HepG2 (cell line): ENCODE data around the gene PRDX5. TPM values are rescaled to one million over a fixed set of nuclear protein-coding genes. Genes with fewer than 3 reads are reported as not detected.

Experiments used
- ATAC-seq: fragments of 200-7000 bp; cut with Tn5 transposase; 3 replicates; pipeline ENCODE4 v1.9.1; 2020; ENCODE audit warnings: mild to moderate bottlenecking, moderate library complexity
- BruUV-seq: library from RNA; stranded (reverse); fragments of 400-500 nt; replicated peaks from 2 replicates; lab custom pipeline; 2021; lab: Mats Ljungman, UMichigan
- CTCF ChIA-PET: fragments of 300-600 bp; formaldehyde crosslinking; extraction: SDS; loops from one replicate; lab custom pipeline; 2021; ENCODE audit warnings: low total read pairs, inconsistent platforms, low intra/inter-chr PET ratio; lab: Yijun Ruan, JAX
- POLR2A ChIA-PET: fragments of 350-600 bp; sonication (Branson Sonifier 250); formaldehyde crosslinking; loops from one replicate; lab custom pipeline; 2020; ENCODE audit warnings: antibody characterized with exemption, inconsistent platforms; lab: Yijun Ruan, JAX
- DNase-seq: peaks from one replicate; pipeline ENCODE4 v3.0.0-alpha.2; 2015; ENCODE audit warnings: low spot score
- FAIRE-seq: peaks from 3 replicates; lab custom pipeline; 2011; peaks lifted over from hg19 to GRCh38; lab: Jason Lieb, UNC
- H2AFZ ChIP-seq: one replicate; pipeline ENCODE4 v1.6.1; 2011; ENCODE audit warnings: low read length, inconsistent platforms
- H3K27ac ChIP-seq: fragments of 300-600 bp; 3 replicates; pipeline ENCODE4 v1.8.0; 2011; ENCODE audit warnings: mixed run types, mild to moderate bottlenecking, mixed read lengths, low read length, inconsistent platforms; ENCODE audit not compliant: insufficient read depth; ENCODE audit errors: extremely low read length
- H3K27me3 ChIP-seq, 2 experiments: fragments of 200-600 bp in 1 of 2; 2 replicates in 1 of 2; 3 replicates in 1 of 2; pipeline versions ENCODE4 v1.6.0 to v1.8.0; 2011; ENCODE audit warnings: low read length in 2 of 2, mild to moderate bottlenecking in 2 of 2, moderate library complexity in 2 of 2, inconsistent platforms in 1 of 2; ENCODE audit not compliant: insufficient read depth in 2 of 2, control insufficient read depth in 1 of 2
- H3K36me3 ChIP-seq, 2 experiments: fragments of 200-600 bp in 1 of 2; replicated peaks in 1 of 2; 2 replicates in 1 of 2; 3 replicates in 1 of 2; pipeline versions ENCODE4 v1.5.1 to v1.8.0; 2011; ENCODE audit warnings: low read length in 2 of 2, inconsistent platforms in 1 of 2; ENCODE audit not compliant: insufficient read depth in 2 of 2, control insufficient read depth in 1 of 2
- H3K4me1 ChIP-seq: 2 replicates; pipeline ENCODE4 v1.5.1; 2012; ENCODE audit warnings: low read length, inconsistent platforms; ENCODE audit not compliant: insufficient read depth
- H3K4me2 ChIP-seq: 2 replicates; pipeline ENCODE4 v1.6.0; 2011; ENCODE audit warnings: low read depth, low read length, inconsistent platforms
- H3K4me3 ChIP-seq, 3 experiments: fragments of 200-600 bp in 1 of 3; sonication (generic), shearing (Covaris generic) in 1 of 3; replicated peaks in 1 of 3; 2 replicates each; pipeline ENCODE4 v1.5.1; 2011 to 2016; ENCODE audit warnings: low read length in 3 of 3, inconsistent platforms in 2 of 3, low read depth in 2 of 3, mild to moderate bottlenecking in 2 of 3, control low read depth in 1 of 3, mixed read lengths in 1 of 3; ENCODE audit not compliant: insufficient read depth in 1 of 3
- H3K79me2 ChIP-seq: one replicate; pipeline ENCODE4 v1.6.1; 2011; ENCODE audit warnings: low read length, inconsistent platforms; ENCODE audit not compliant: insufficient read depth
- H3K9ac ChIP-seq: 2 replicates; pipeline ENCODE4 v1.6.0; 2011; ENCODE audit warnings: mild to moderate bottlenecking, low read depth, low read length, inconsistent platforms; ENCODE audit not compliant: insufficient read depth
- H3K9me3 ChIP-seq: 2 replicates; pipeline ENCODE4 v1.5.1; 2012; ENCODE audit warnings: mild to moderate bottlenecking, low read length
- H4K20me1 ChIP-seq: 2 replicates; pipeline ENCODE4 v1.6.0; 2011; ENCODE audit warnings: inconsistent platforms, mild to moderate bottlenecking, low read length, moderate library complexity; ENCODE audit not compliant: insufficient read depth
- BATF2 ChIP-seq: sonication (generic); formaldehyde crosslinking; IDR thresholded peaks from 2 replicates; pipeline ENCODE4 v1.8.0; 2022; ENCODE audit warnings: mild to moderate bottlenecking, missing genetic modification reagents, moderate library complexity
- CC2D1A ChIP-seq: sonication (generic); formaldehyde crosslinking; IDR thresholded peaks from 2 replicates; pipeline ENCODE4 v1.8.1; 2023; ENCODE audit warnings: mild to moderate bottlenecking, missing genetic modification reagents
- CCDC6 ChIP-seq: sonication (generic); formaldehyde crosslinking; IDR thresholded peaks from 2 replicates; pipeline ENCODE4 v1.8.1; 2022; ENCODE audit warnings: mild to moderate bottlenecking, missing genetic modification reagents, moderate library complexity
- CHCHD3 ChIP-seq: sonication (generic); formaldehyde crosslinking; IDR thresholded peaks from 2 replicates; pipeline ENCODE4 v1.8.0; 2022; ENCODE audit warnings: mild to moderate bottlenecking, missing genetic modification reagents, moderate library complexity
- FOXK1 ChIP-seq: sonication (generic); formaldehyde crosslinking; IDR thresholded peaks from 2 replicates; pipeline ENCODE4 v1.4.0; 2020; ENCODE audit warnings: low read depth, missing genetic modification reagents, borderline replicate concordance
- NONO ChIP-seq, 2 experiments: fragments of 450-650 bp in 1 of 2; sonication (generic) in 1 of 2; formaldehyde crosslinking in 1 of 2; IDR thresholded peaks in 1 of 2; conservative IDR thresholded peaks in 1 of 2; 2 replicates each; pipeline versions ENCODE4 v1.6.1 to v1.8.0; 2017 to 2022; ENCODE audit warnings: mild to moderate bottlenecking in 1 of 2, missing genetic modification reagents in 1 of 2, moderate library complexity in 1 of 2
- PHB2 ChIP-seq: fragments of 450-650 bp; IDR thresholded peaks from 2 replicates; pipeline ENCODE4 v1.6.1; 2018; ENCODE audit not compliant: partially characterized antibody
- POGK ChIP-seq: sonication (generic); formaldehyde crosslinking; conservative IDR thresholded peaks from 2 replicates; pipeline ENCODE4 v1.8.0; 2022; ENCODE audit warnings: mild to moderate bottlenecking, moderate library complexity, missing genetic modification reagents
- RNF2 ChIP-seq: fragments of 450-650 bp; conservative IDR thresholded peaks from 2 replicates; pipeline ENCODE4 v1.6.1; 2016; ENCODE audit warnings: low read depth
- ZBTB3 ChIP-seq: sonication (generic); formaldehyde crosslinking; IDR thresholded peaks from 2 replicates; pipeline ENCODE4 v1.4.0; 2020; ENCODE audit warnings: low read depth, mild to moderate bottlenecking, moderate library complexity, missing genetic modification reagents, borderline replicate concordance
- ZC3H13 ChIP-seq: sonication (generic); formaldehyde crosslinking; IDR thresholded peaks from 2 replicates; pipeline ENCODE4 v1.8.1; 2023; ENCODE audit warnings: mild to moderate bottlenecking, missing genetic modification reagents, moderate library complexity
- ZFY ChIP-seq: sonication (generic); formaldehyde crosslinking; IDR thresholded peaks from 2 replicates; pipeline ENCODE4 v1.4.0; 2020; ENCODE audit warnings: missing genetic modification reagents
- ZNF326 ChIP-seq: sonication (generic); formaldehyde crosslinking; IDR thresholded peaks from 2 replicates; pipeline ENCODE4 v1.4.0; 2020; ENCODE audit warnings: missing genetic modification reagents, borderline replicate concordance
- ZNF451 ChIP-seq: sonication (generic); formaldehyde crosslinking; IDR thresholded peaks from 2 replicates; pipeline ENCODE4 v1.5.0; 2020; ENCODE audit warnings: mild to moderate bottlenecking, missing genetic modification reagents
- ZNF501 ChIP-seq: sonication (generic); formaldehyde crosslinking; IDR thresholded peaks from 2 replicates; pipeline ENCODE4 v1.5.1; 2020; ENCODE audit warnings: mild to moderate bottlenecking, moderate library complexity, missing genetic modification reagents
- ZNF543 ChIP-seq: sonication (generic); formaldehyde crosslinking; IDR thresholded peaks from 2 replicates; pipeline ENCODE4 v1.4.0; 2020; ENCODE audit warnings: mild to moderate bottlenecking, missing genetic modification reagents
- ZNF792 ChIP-seq: IDR thresholded peaks from 2 replicates; pipeline ENCODE4 v1.6.1; 2016
- ZNF841 ChIP-seq: sonication (generic); formaldehyde crosslinking; IDR thresholded peaks from 2 replicates; pipeline ENCODE4 v1.8.1; 2023; ENCODE audit warnings: missing genetic modification reagents, borderline replicate concordance
- ZUFSP ChIP-seq: sonication (generic); formaldehyde crosslinking; IDR thresholded peaks from 2 replicates; pipeline ENCODE4 v1.9.0; 2021; ENCODE audit warnings: missing genetic modification reagents, mild to moderate bottlenecking, borderline replicate concordance
- WGBS: methylation state at CpG from one replicate; pipeline ENCODE4 v1.1.6; 2017; ENCODE audit warnings: low lambda C conversion rate; 5-methylcytosine and 5-hydroxymethylcytosine counted together
- in situ Hi-C: cut with HindIII; loops from 2 replicates; pipeline ENCODE4 v1.10.0; 2017; ENCODE audit warnings: low pct_unique_long_range_greater_than_20kb; ENCODE audit not compliant: extremely low pct_ligation_motif_present
- intact Hi-C: fragments of 100-400 bp; cut with micrococcal nuclease; formaldehyde crosslinking; loops from one replicate; pipeline ENCODE4 v1.10.0; 2022; ENCODE audit not compliant: unreplicated experiment
- polyA plus RNA-seq, 8 experiments: library from polyadenylated mRNA; depleted of rRNA in 3 of 8; stranded (reverse) in 7 of 8; unstranded in 1 of 8; fragments of >200 nt; fragmentation: Illumina TruSeq in 4 of 8; extraction: Trizol in 4 of 8; gene quantifications; 2 replicates each; pipeline versions ENCODE4 v1.2.1 to v1.2.3, GENCODE V29; 2011 to 2016; ENCODE audit warnings: low read depth in 4 of 8, missing spikeins in 1 of 8, mixed read lengths in 1 of 8; ENCODE audit not compliant: insufficient read depth in 1 of 8
- total RNA-seq, 5 experiments: library from RNA; depleted of rRNA; stranded (reverse); fragments of >200 nt; fragmentation: Illumina TruSeq; extraction: Trizol; gene quantifications; 2 replicates each; pipeline ENCODE4 v1.2.3, GENCODE V29; 2016; ENCODE audit warnings: low read depth in 1 of 5

Gene PRDX5
- total and polyA plus RNA-seq, 2 of the 13 experiments (the other 11 are each of a cell fraction or from before 2014, with no cell fraction given), result 215 to 311 TPM

GRCh38 chr11:64268893-64269539 lies 48.9 kb upstream of the PRDX5 start:
- ATAC-seq, result peak; percentile 17
- TF ChIP-seq PHB2 (no peak), RNF2 (no peak), CCDC6 (peak; percentile 44; the same call in 1 of the 2 replicates), ZBTB3 (CRISPR knock-in tag) (no peak), ZUFSP (CRISPR knock-in tag) (no peak), ZC3H13 (CRISPR knock-in tag) (no peak), ZNF501 (CRISPR knock-in tag) (no peak), BATF2 (CRISPR knock-in tag) (peak; percentile 75; the same call in 1 of the 2 replicates), ZNF451 (CRISPR knock-in tag) (no peak), ZNF543 (CRISPR knock-in tag) (no peak; the same call in 1 of the 2 replicates), NONO (IDR thresholded peaks at IDR 0.05) (no peak), NONO (CRISPR knock-in tag; conservative IDR thresholded peaks at IDR 0.05) (no peak; the same call in 1 of the 2 replicates), POGK (peak; percentile 15; the same call in 1 of the 2 replicates), ZNF326 (no peak), CHCHD3 (CRISPR knock-in tag) (no peak), ZNF841 (CRISPR knock-in tag) (peak; percentile 78; the same call in 1 of the 2 replicates), CC2D1A (CRISPR knock-in tag) (no peak), ZFY (no peak), ZNF792 (CRISPR knock-in tag) (0 out of 2 replicates have a peak, but pooled peaks have one; percentile 9), FOXK1 (CRISPR knock-in tag) (no peak)

More at GRCh38 chr11:64268893-64269539, 48.9 kb upstream of the PRDX5 start:
- FAIRE-seq (peak; percentile 53), DNase-seq (peak; percentile 33)
- 3% methylated on average over 16 of the region's 34 CpGs for WGBS
- Histone ChIP-seq H3K4me2 (peak overlapping the region; percentile 95), H2AFZ (no peak overlapping the region), H3K79me2 (peaks cover 14% of the 10 kb centered on the region), H3K9me3 (no peaks in the 10 kb centered on the region), H3K4me1 (peaks cover 38% of the 10 kb centered on the region), H3K36me3 (no peaks in the 10 kb centered on the region; a peak in 2 of 5 replicates), H3K27me3 (no peaks in the 10 kb centered on the region), H4K20me1 (no peaks in the 10 kb centered on the region), H3K9ac (peak overlapping the region; percentile 75), H3K27ac (peak overlapping the region; percentile 78), H3K4me3 (peak overlapping the region; percentile 71 to 89 (median 86))
- intact Hi-C loops (loop anchor here (2.0 kb wide), 1 partner anchor 18 kb away; the partner anchor contains the start of gene PLCB3), in situ Hi-C loops (no loop called here)
- no TSS peak for BruUV-seq
- ChIA-PET POLR2A (interaction anchor here (0.7 to 5.9 kb wide), 17 partner anchors 9 to 103 kb away, joined by 3 to 113 read pairs (median 5); partner anchors contain the start of genes ESRRA, FERMT3, FKBP2 and MACROD1), CTCF (no interaction called here)
